Ishikawa (cell line): ENCODE results near the gene GTF3C6.

Experiments used
- CEBPB ChIP-seq: IDR thresholded peaks from 2 replicates; pipeline ENCODE4 v1.6.1; 2012
- CREB1 ChIP-seq: IDR thresholded peaks from 2 replicates; pipeline ENCODE4 v1.6.1; 2012; ENCODE audit warnings: low read depth
- EGR1 ChIP-seq: IDR thresholded peaks from 2 replicates; pipeline ENCODE4 v1.6.1; 2012
- EP300 ChIP-seq: IDR thresholded peaks from 2 replicates; pipeline ENCODE4 v1.6.1; 2012; ENCODE audit warnings: borderline replicate concordance
- FOXM1 ChIP-seq: IDR thresholded peaks from 2 replicates; pipeline ENCODE4 v1.6.1; 2012; ENCODE audit warnings: low read depth, borderline replicate concordance
- MAX ChIP-seq: IDR thresholded peaks from 2 replicates; pipeline ENCODE4 v1.6.1; 2012
- NFIC ChIP-seq: IDR thresholded peaks from 2 replicates; pipeline ENCODE4 v1.6.1; 2012
- RAD21 ChIP-seq: IDR thresholded peaks from 2 replicates; pipeline ENCODE4 v1.6.1; 2012; ENCODE audit warnings: low read depth
- REST ChIP-seq: IDR thresholded peaks from 2 replicates; pipeline ENCODE4 v1.6.1; 2012; ENCODE audit warnings: low read depth, mild to moderate bottlenecking
- TAF1 ChIP-seq: IDR thresholded peaks from 2 replicates; pipeline ENCODE4 v1.6.1; 2012; ENCODE audit warnings: low read depth, mild to moderate bottlenecking
- USF1 ChIP-seq: IDR thresholded peaks from 2 replicates; pipeline ENCODE4 v1.6.1; 2012
- YY1 ChIP-seq: IDR thresholded peaks from 2 replicates; pipeline ENCODE4 v1.6.1; 2012; ENCODE audit warnings: low read depth
- ZBTB7A ChIP-seq: IDR thresholded peaks from 2 replicates; pipeline ENCODE4 v1.6.1; 2012; ENCODE audit warnings: low read depth

DNA sequence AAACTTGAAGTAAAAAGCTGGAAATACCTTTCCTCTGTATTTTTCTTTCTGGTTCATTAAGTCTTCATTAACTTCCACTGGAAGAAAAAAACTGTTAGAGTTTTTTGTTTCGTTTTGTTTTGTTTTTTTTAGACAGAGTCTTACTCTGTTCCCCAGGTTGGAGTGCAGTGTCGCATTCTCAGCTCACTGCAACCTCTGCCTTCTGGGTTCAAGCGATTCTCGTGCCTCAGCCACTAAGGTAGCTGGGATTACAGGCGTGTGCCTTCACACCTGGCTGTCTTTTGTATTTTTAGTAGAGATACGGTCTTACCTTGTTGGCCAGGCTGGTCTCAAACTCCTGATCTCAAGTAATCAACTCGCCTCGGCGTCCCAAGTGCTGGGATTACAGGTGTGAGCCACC, 38.2 kb downstream of the GTF3C6 start:
- TF ChIP-seq RAD21 (no peak), CEBPB (no peak), MAX (no peak), FOXM1 (no peak), EP300 (no peak), REST (no peak), TAF1 (no peak), EGR1 (no peak), YY1 (no peak), USF1 (no peak), NFIC (no peak), ZBTB7A (no peak), CREB1 (no peak)
